ENCODE data around the gene SWSAP1.
"Not testable (repeated sequence)": the region's sequence is repeated elsewhere in the genome, so short reads cannot be mapped to it uniquely, and the experiment has no call there.

GRCh38 chr19:11333838-11334237 lies 40.6 kb upstream of the SWSAP1 start:
- not testable (repeated sequence) for TF ChIP-seq POLR2A (IDR thresholded peaks at IDR 0.05)
- TF ChIP-seq, protein P1, sequence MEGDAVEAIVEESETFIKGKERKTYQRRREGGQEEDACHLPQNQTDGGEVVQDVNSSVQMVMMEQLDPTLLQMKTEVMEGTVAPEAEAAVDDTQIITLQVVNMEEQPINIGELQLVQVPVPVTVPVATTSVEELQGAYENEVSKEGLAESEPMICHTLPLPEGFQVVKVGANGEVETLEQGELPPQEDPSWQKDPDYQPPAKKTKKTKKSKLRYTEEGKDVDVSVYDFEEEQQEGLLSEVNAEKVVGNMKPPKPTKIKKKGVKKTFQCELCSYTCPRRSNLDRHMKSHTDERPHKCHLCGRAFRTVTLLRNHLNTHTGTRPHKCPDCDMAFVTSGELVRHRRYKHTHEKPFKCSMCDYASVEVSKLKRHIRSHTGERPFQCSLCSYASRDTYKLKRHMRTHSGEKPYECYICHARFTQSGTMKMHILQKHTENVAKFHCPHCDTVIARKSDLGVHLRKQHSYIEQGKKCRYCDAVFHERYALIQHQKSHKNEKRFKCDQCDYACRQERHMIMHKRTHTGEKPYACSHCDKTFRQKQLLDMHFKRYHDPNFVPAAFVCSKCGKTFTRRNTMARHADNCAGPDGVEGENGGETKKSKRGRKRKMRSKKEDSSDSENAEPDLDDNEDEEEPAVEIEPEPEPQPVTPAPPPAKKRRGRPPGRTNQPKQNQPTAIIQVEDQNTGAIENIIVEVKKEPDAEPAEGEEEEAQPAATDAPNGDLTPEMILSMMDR (IDR thresholded peaks at IDR 0.05): not testable (repeated sequence)
